Measurements from ENCODE around the gene PIP5K1A. TPM values are rescaled to one million over a fixed set of nuclear protein-coding genes. Genes with fewer than 3 reads are reported as not detected.

Gene PIP5K1A
- total RNA-seq, 2 donors from 2014 or later: 102 to 144 TPM

DNA sequence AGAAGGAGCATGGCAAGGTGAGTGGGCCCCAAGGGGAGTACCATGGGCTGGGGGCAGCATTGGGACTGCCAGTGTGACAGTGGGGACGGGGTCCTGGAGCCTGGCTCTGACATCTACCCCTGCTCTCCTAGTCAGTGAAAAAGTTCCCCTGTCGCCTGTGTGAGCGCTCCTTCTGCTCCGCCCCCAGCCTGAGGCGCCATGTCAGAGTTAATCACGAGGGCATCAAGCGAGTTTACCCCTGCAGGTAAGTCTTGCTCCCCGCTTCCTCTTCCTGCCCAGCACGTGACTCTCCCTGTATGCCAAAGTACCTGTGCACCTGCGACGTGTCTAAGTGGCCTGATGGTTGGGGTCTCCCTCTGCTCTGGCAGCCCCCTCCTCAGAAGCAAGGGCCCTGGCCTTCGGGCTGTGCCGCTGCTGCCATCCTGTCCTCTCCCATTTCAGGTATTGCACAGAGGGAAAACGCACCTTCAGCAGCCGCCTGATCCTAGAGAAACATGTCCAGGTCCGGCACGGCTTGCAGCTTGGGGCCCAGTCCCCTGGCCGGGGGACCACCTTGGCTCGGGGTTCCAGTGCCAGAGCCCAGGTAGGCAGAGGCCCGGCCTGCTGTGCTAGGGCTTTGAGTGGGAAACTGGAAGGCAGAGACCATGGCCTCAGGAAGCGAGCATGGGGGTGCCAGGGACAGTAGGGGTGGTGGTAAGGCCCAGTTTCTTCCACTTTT, 91.8 kb downstream of the PIP5K1A start:
- H3K9ac ChIP-seq (ENCODE audit: extremely low read depth, low read length, poor library complexity, severe bottlenecking): no peak overlapping the region
- no peaks in the 10 kb centered on the region for H3K27me3 ChIP-seq (ENCODE audit: control insufficient read depth, insufficient read depth, low read length, poor library complexity, severe bottlenecking)
- H3K4me1 Mint-ChIP-seq: no peaks in the 10 kb centered on the region
- H3K36me3 ChIP-seq (ENCODE audit: control insufficient read depth, insufficient read depth, low read length): peaks cover 70% of the 10 kb centered on the region
- no peak overlapping the region for H3K4me3 Mint-ChIP-seq
- no peak overlapping the region for H3K4me3 ChIP-seq (ENCODE audit: low read length)
- no peak for DNase-seq
- no peaks in the 10 kb centered on the region for H3K9me3 ChIP-seq (ENCODE audit: control insufficient read depth, low read length)
- no peak overlapping the region for H3K27ac Mint-ChIP-seq
- H3K27me3 Mint-ChIP-seq (ENCODE audit: insufficient read depth): no peaks in the 10 kb centered on the region
- 95 to 100% methylated on average over 5 to 21 of the region's 21 CpGs for WGBS, 2 experiments (ENCODE audit: insufficient coverage in 1 of 2, insufficient read length in 1 of 2)
- H3K36me3 Mint-ChIP-seq (ENCODE audit: low read depth): peaks cover 55% of the 10 kb centered on the region
- no peak overlapping the region for H3K27ac ChIP-seq (ENCODE audit: low read depth, low read length)
- no peak for TF ChIP-seq CTCF (conservative IDR thresholded peaks at IDR 0.05)
- no peaks in the 10 kb centered on the region for H3K9me3 Mint-ChIP-seq
- no peaks in the 10 kb centered on the region for H3K4me1 ChIP-seq (ENCODE audit: control insufficient read depth, insufficient read depth, low read length)

- Histone ChIP-seq H3K4me3 (ENCODE audit: low read length) (no peak overlapping the region), H3K9me3 (ENCODE audit: control insufficient read depth, low read length) (no peaks in the 10 kb centered on the region), H3K9ac (ENCODE audit: extremely low read depth, low read length, poor library complexity, severe bottlenecking) (no peak overlapping the region), H3K27me3 (ENCODE audit: control insufficient read depth, insufficient read depth, low read length, poor library complexity, severe bottlenecking) (no peaks in the 10 kb centered on the region), H3K4me1 (ENCODE audit: control insufficient read depth, insufficient read depth, low read length) (no peaks in the 10 kb centered on the region), H3K27ac (ENCODE audit: low read depth, low read length) (no peak overlapping the region), H3K36me3 (ENCODE audit: control insufficient read depth, insufficient read depth, low read length) (peaks cover 74% of the 10 kb centered on the region)
- no peaks in the 10 kb centered on the region for H3K27me3 Mint-ChIP-seq (ENCODE audit: insufficient read depth)
- no peak overlapping the region for H3K4me3 Mint-ChIP-seq
- H3K4me1 Mint-ChIP-seq: no peaks in the 10 kb centered on the region
- peaks cover 59% of the 10 kb centered on the region for H3K36me3 Mint-ChIP-seq (ENCODE audit: low read depth)
- no peak for DNase-seq
- no peaks in the 10 kb centered on the region for H3K9me3 Mint-ChIP-seq
- WGBS, 2 experiments (ENCODE audit: insufficient coverage in 1 of 2, insufficient read length in 1 of 2): 93 to 98% methylated on average over 7 to 19 of the region's 19 CpGs
- no peak overlapping the region for H3K27ac Mint-ChIP-seq
- TF ChIP-seq CTCF (conservative IDR thresholded peaks at IDR 0.05): no peak
These were observed 92.5 kb downstream of the PIP5K1A start for GRCh38 chr1:151290709-151291303.

GRCh38 chr1:151292207-151293030, 94.1 kb downstream of the PIP5K1A start:
- DNase-seq: peak; percentile 68
- Histone ChIP-seq H3K27me3 (ENCODE audit: control insufficient read depth, insufficient read depth, low read length, poor library complexity, severe bottlenecking) (no peaks in the 10 kb centered on the region), H3K4me3 (ENCODE audit: low read length) (no peak overlapping the region), H3K36me3 (ENCODE audit: control insufficient read depth, insufficient read depth, low read length) (peaks cover 65% of the 10 kb centered on the region), H3K9me3 (ENCODE audit: control insufficient read depth, low read length) (no peaks in the 10 kb centered on the region), H3K27ac (ENCODE audit: low read depth, low read length) (no peak overlapping the region), H3K9ac (ENCODE audit: extremely low read depth, low read length, poor library complexity, severe bottlenecking) (no peak overlapping the region), H3K4me1 (ENCODE audit: control insufficient read depth, insufficient read depth, low read length) (no peaks in the 10 kb centered on the region)
- Mint-ChIP-seq H3K27me3 (ENCODE audit: insufficient read depth) (no peaks in the 10 kb centered on the region), H3K9me3 (no peaks in the 10 kb centered on the region), H3K4me1 (no peaks in the 10 kb centered on the region), H3K4me3 (no peak overlapping the region), H3K27ac (no peak overlapping the region), H3K36me3 (ENCODE audit: low read depth) (peaks cover 55% of the 10 kb centered on the region)
- peak; percentile 50 for TF ChIP-seq CTCF (conservative IDR thresholded peaks at IDR 0.05)
- 94 to 96% methylated on average over 5 to 13 of the region's 13 CpGs for WGBS, 2 experiments (ENCODE audit: insufficient coverage in 1 of 2, insufficient read length in 1 of 2)

Data from endodermal cell (in vitro differentiated cells).